ENCODE results near the gene PEG3. TPM values are rescaled to one million over a fixed set of nuclear protein-coding genes. Genes with fewer than 3 reads are reported as not detected.
A peak's percentile ranks its signal among the peaks of the same experiment; 100 is the strongest.

The PEG3 gene
- total RNA-seq, 4 donors from 2014 or later = 9.8 to 24.1 (median 18.8) TPM

- Histone ChIP-seq H3K36me3 (no peaks in the 10 kb centered on the region), H3K4me1 (peaks cover 0 to 3% of the 10 kb centered on the region in 2 donors), H3K9me3 (no peaks in the 10 kb centered on the region), H3K27me3 (no peaks in the 10 kb centered on the region), H3K27ac (peak overlapping the region in 2 of 3 donors; percentile 54 to 59), H3K4me3 (replicated peaks in 1 of 3) (peak overlapping the region in 2 of 3 donors; percentile 3 to 48)
- DNase-seq = peak; percentile 98
- intact Hi-C loops (cut with DNase I) = no loop called here
- TF ChIP-seq POLR2A (IDR thresholded peaks at IDR 0.05) = peak in 1 of 2 donors; percentile 46
- no peak for TF ChIP-seq CTCF (IDR thresholded peaks at IDR 0.05)
- WGBS, 2 donors = 42 to 70% methylated on average over 20 to 35 of the region's 48 CpGs
Observed at GRCh38 chr19:56839652-56840450, 675 bp downstream of the PEG3 start.

GRCh38 chr19:56838909-56839651, 1.4 kb downstream of the PEG3 start:
- peaks cover 0 to 3% of the 10 kb centered on the region in 2 donors for H3K4me1 ChIP-seq
- no peak for TF ChIP-seq CTCF (IDR thresholded peaks at IDR 0.05)
- TF ChIP-seq POLR2A (IDR thresholded peaks at IDR 0.05) = no peak
- H3K4me3 ChIP-seq (replicated peaks in 1 of 3) = peak overlapping the region in 1 of 3 donors; percentile 34
- intact Hi-C loops (cut with DNase I) = no loop called here
- H3K9me3 ChIP-seq = no peaks in the 10 kb centered on the region
- WGBS, 2 donors = 51 to 60% methylated on average over 25 to 33 of the region's 34 CpGs
- H3K27me3 ChIP-seq = no peaks in the 10 kb centered on the region
- peak overlapping the region in 2 of 3 donors; percentile 87 to 92 for H3K27ac ChIP-seq
- H3K36me3 ChIP-seq = no peaks in the 10 kb centered on the region
- DNase-seq = peak; percentile 100

GRCh38 chr19:56838024-56838908, 2.3 kb downstream of the PEG3 start:
- Histone ChIP-seq H3K4me1 (peaks cover 0 to 3% of the 10 kb centered on the region in 2 donors), H3K27me3 (no peaks in the 10 kb centered on the region), H3K36me3 (no peaks in the 10 kb centered on the region), H3K27ac (peak overlapping the region; percentile 60 to 92 (median 87)), H3K4me3 (replicated peaks in 1 of 3) (peak overlapping the region in 2 of 3 donors; percentile 3 to 34), H3K9me3 (no peaks in the 10 kb centered on the region)
- TF ChIP-seq CTCF (IDR thresholded peaks at IDR 0.05) = peak in 5 of 6 experiments; percentile 11 to 54 (median 48)
- peak in 1 of 2 donors; percentile 48 for TF ChIP-seq POLR2A (IDR thresholded peaks at IDR 0.05)
- intact Hi-C loops (cut with DNase I) = no loop called here
- DNase-seq = peak; percentile 83
- 43 to 63% methylated on average over 19 to 39 of the region's 44 CpGs for WGBS, 2 donors

- intact Hi-C loops (cut with DNase I) = no loop called here
- peak overlapping the region; percentile 60 to 92 (median 87) for H3K27ac ChIP-seq
- peak; percentile 92 for DNase-seq
- no peaks in the 10 kb centered on the region for H3K36me3 ChIP-seq
- H3K4me3 ChIP-seq (replicated peaks in 1 of 3) = peak overlapping the region in 1 of 3 donors; percentile 34
- 59 to 68% methylated on average over 16 to 23 of the region's 25 CpGs for WGBS, 2 donors
- H3K27me3 ChIP-seq = no peaks in the 10 kb centered on the region
- TF ChIP-seq POLR2A (IDR thresholded peaks at IDR 0.05) (no peak), CTCF (IDR thresholded peaks at IDR 0.05) (peak; percentile 37 to 81 (median 70))
- no peaks in the 10 kb centered on the region for H3K9me3 ChIP-seq
- peaks cover 0 to 3% of the 10 kb centered on the region in 2 donors for H3K4me1 ChIP-seq
Observed at GRCh38 chr19:56837492-56838023, 3.0 kb downstream of the PEG3 start.

Data from thyroid gland (tissue), 4 donors.